Retinal pigment epithelial cell (primary cell): Measurements from ENCODE around the gene ZNF425.

Experiments used
- DNase-seq: peaks from one replicate; pipeline ENCODE4 v3.0.0-alpha.2; 2010; ENCODE audit warnings: low read depth
- H3K4me3 ChIP-seq: 2 replicates; pipeline ENCODE4 v1.5.1; 2011; ENCODE audit warnings: mild to moderate bottlenecking, low read length, control low read depth, moderate library complexity
- CTCF ChIP-seq: conservative IDR thresholded peaks from 2 replicates; pipeline ENCODE4 v1.5.1; 2011; ENCODE audit warnings: low read depth, low read length, control low read depth, inconsistent platforms

ZNF425 gene

DNA sequence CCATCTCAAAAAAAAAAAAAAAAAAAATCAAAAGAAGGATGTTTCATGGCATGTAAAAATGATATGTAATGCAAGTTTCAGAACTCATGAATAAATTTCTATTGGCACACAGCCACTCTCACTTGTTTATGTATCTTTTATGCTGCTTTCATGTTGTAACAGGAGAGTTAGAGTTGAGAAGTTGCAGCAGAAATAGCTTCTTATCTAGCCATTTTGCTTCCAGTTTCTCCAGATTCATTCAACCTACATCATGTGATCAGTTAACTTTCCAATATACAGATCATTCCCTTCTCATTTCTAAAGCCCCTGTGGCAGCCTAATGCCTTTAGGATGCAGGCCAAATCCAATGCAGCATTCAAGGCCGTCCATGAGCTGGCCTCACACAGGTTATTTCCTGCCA is 66.0 kb downstream of the ZNF425 start:
- no peak for TF ChIP-seq CTCF
- no peak overlapping the region for H3K4me3 ChIP-seq
- no peak for DNase-seq

DNA sequence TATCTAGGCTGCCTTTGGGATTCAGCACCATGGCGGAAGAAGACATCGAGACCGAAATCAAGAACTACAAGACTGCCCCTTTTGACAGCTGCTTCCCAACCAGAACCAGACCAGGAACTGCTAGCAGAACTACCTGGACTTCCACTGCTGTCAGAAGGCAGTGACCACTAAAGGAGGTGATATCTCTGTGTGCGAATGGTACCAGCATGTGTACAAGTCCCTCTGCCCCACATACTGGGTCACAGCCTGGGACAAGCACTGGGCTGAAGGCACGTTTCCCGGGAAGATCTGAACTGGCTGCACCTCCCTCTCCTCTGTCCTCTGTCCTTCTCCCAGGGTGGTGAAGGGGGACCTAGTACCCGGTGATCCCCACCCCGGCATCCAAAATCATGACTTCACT is 72.2 kb downstream of the ZNF425 start:
- no peak overlapping the region for H3K4me3 ChIP-seq
- no peak for TF ChIP-seq CTCF
- DNase-seq = no peak

DNA sequence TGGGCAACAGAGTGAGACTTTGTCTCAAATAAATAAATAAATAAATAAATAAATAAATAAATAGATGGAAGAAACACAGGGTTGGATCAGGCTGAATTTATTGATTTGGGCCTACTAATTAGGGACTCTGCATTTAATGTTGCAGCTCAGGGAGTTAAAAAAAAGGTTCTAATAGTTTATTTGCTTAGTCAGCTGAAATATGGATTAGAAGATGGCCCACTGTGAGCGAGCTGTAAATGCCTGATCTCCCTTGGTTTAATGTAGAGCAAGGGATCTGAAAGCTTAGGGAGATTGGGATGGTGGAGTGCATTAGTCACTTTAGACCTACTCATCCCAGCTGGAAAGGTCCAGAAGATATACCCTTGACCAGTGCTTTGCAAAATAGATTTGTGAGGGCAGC is 72.7 kb downstream of the ZNF425 start:
- DNase-seq = no peak
- TF ChIP-seq CTCF = no peak

More for the DNA sequence above, 72.7 kb downstream of the ZNF425 start:
- no peak overlapping the region for H3K4me3 ChIP-seq
